ENCODE measurements around the gene CRX.
"Not testable (repeated sequence)": the region's sequence is repeated elsewhere in the genome, so short reads cannot be mapped to it uniquely, and the experiment has no call there.

Gene CRX

GRCh38 chr19:47861630-47862029, 39.9 kb downstream of the CRX start:
- DNase-seq, result no peak

- DNase-seq, result no peak
These were observed 41.8 kb downstream of the CRX start for GRCh38 chr19:47863514-47863936.

- DNase-seq, result no peak
These were observed 43.4 kb downstream of the CRX start for GRCh38 chr19:47865166-47865565.

- no peak for DNase-seq
These were observed 57.2 kb downstream of the CRX start for GRCh38 chr19:47878906-47879305.

GRCh38 chr19:47879385-47879784, 57.6 kb downstream of the CRX start:
- DNase-seq, result not testable (repeated sequence)

GRCh38 chr19:47881757-47882156, 60.0 kb downstream of the CRX start:
- DNase-seq, result no peak

- DNase-seq, result no peak
These were observed 61.2 kb downstream of the CRX start for GRCh38 chr19:47882890-47883289.

GRCh38 chr19:47885067-47885463, 63.3 kb downstream of the CRX start:
- no peak for DNase-seq

- DNase-seq, result no peak
These were observed 64.3 kb downstream of the CRX start, which contains the start of gene SULT2A1 for GRCh38 chr19:47886010-47886559. Gene SULT2A1, minus strand, starts transcription at chr19:47886315. Its CDS starts 58 bp downstream, at chr19:47886257.

GRCh38 chr19:47890865-47891621, 69.3 kb downstream of the CRX start:
- DNase-seq, result no peak

- DNase-seq, result no peak
These were observed 69.8 kb downstream of the CRX start for GRCh38 chr19:47891622-47891922.

GRCh38 chr19:47891923-47892666, 70.4 kb downstream of the CRX start:
- no peak for DNase-seq

All from NCI-H1436 treated with DMSO at 0.1 percent for 48 hours (cell line).